H1 (cell line): ENCODE data around the gene ASB1. TPM values are rescaled to one million over a fixed set of nuclear protein-coding genes. Genes with fewer than 3 reads are reported as not detected.

Experiments
- CTCF ChIA-PET: fragments of 300-600 bp; sonication (Branson Sonifier 250); formaldehyde crosslinking; loops from one replicate; lab custom pipeline; 2021; ENCODE audit not compliant: partially characterized antibody; lab: Charles Lee
- POLR2A ChIA-PET: fragments of 300-600 bp; sonication (Branson Sonifier 250); formaldehyde crosslinking; loops from one replicate; lab custom pipeline; 2021; ENCODE audit warnings: inconsistent platforms; ENCODE audit not compliant: partially characterized antibody; lab: Charles Lee
- DNase-seq, 2 experiments: peaks; one replicate each; pipeline versions ENCODE4 v3.0.0 to v3.0.0-alpha.2; 2010 to 2022; ENCODE audit warnings: low spot score in 2 of 2, low read depth in 1 of 2, mixed read lengths in 1 of 2
- FAIRE-seq: peaks from 2 replicates; lab custom pipeline; 2011; peaks lifted over from hg19 to GRCh38; lab: Jason Lieb, UNC
- H2AFZ ChIP-seq: 2 replicates; pipeline ENCODE4 v1.8.1; 2012; ENCODE audit warnings: low read length, inconsistent platforms
- H2AK5ac ChIP-seq: 2 replicates; pipeline ENCODE4 v1.6.1; 2013; ENCODE audit warnings: low read depth, low read length
- H2BK120ac ChIP-seq: replicated peaks from 2 replicates; pipeline ENCODE3; 2013; ENCODE audit warnings: low read depth, low read length, inconsistent platforms
- H2BK12ac ChIP-seq: 2 replicates; pipeline ENCODE4 v1.6.1; 2013; ENCODE audit warnings: low read depth, low read length
- H2BK15ac ChIP-seq: 2 replicates; pipeline ENCODE4 v1.6.1; 2013; ENCODE audit warnings: low read length
- H2BK20ac ChIP-seq: 2 replicates; pipeline ENCODE4 v1.6.1; 2013; ENCODE audit warnings: low read length
- H2BK5ac ChIP-seq: 2 replicates; pipeline ENCODE4 v1.6.1; 2013; ENCODE audit warnings: low read depth, low read length
- H3K14ac ChIP-seq: 2 replicates; pipeline ENCODE4 v1.6.1; 2013; ENCODE audit warnings: inconsistent platforms; ENCODE audit not compliant: insufficient read length
- H3K18ac ChIP-seq: 2 replicates; pipeline ENCODE4 v1.6.1; 2013; ENCODE audit warnings: low read length; ENCODE audit errors: extremely low read depth
- H3K23ac ChIP-seq: 2 replicates; pipeline ENCODE4 v1.6.1; 2013; ENCODE audit warnings: inconsistent platforms; ENCODE audit not compliant: insufficient read length
- H3K23me2 ChIP-seq: 2 replicates; pipeline ENCODE4 v1.6.1; 2013; ENCODE audit warnings: low read depth, low read length
- H3K27ac ChIP-seq: 2 replicates; pipeline ENCODE4 v1.6.1; 2011; ENCODE audit warnings: low read depth, low read length, inconsistent platforms
- H3K27me3 ChIP-seq, 4 experiments: replicated peaks in 1 of 4; 1 replicate in 1 of 4; 2 replicates in 3 of 4; pipeline versions ENCODE4 v1.6.1 to v1.8.1; 2011 to 2013; ENCODE audit warnings: low read length in 3 of 4, mild to moderate bottlenecking in 3 of 4, inconsistent platforms in 2 of 4, mixed read lengths in 2 of 4, moderate library complexity in 1 of 4; ENCODE audit not compliant: control insufficient read depth in 3 of 4, insufficient read depth in 3 of 4; ENCODE audit errors: extremely low read depth in 1 of 4
- H3K36me3 ChIP-seq, 4 experiments: 2 replicates each; pipeline versions ENCODE4 v1.6.1 to v1.8.1; 2011 to 2013; ENCODE audit warnings: mild to moderate bottlenecking in 4 of 4, low read length in 3 of 4, moderate library complexity in 2 of 4, control low read depth in 1 of 4, inconsistent platforms in 1 of 4; ENCODE audit not compliant: insufficient read depth in 4 of 4, control insufficient read depth in 2 of 4
- H3K4ac ChIP-seq: replicated peaks from 2 replicates; pipeline ENCODE3; 2013; ENCODE audit warnings: low read length, low read depth, mixed read lengths, inconsistent platforms; ENCODE audit not compliant: insufficient read length
- H3K4me1 ChIP-seq, 4 experiments: replicated peaks in 1 of 4; 1 replicate in 1 of 4; 2 replicates in 3 of 4; pipeline versions ENCODE4 v1.6.1 to v1.8.1; 2011 to 2013; ENCODE audit warnings: low read length in 3 of 4, inconsistent platforms in 2 of 4, mixed read lengths in 1 of 4; ENCODE audit not compliant: insufficient read depth in 4 of 4, control insufficient read depth in 3 of 4
- H3K4me2 ChIP-seq, 2 experiments: 2 replicates each; pipeline versions ENCODE4 v1.6.1 to v1.8.1; 2011 to 2013; ENCODE audit warnings: low read depth in 2 of 2, low read length in 2 of 2, control low read depth in 1 of 2, inconsistent platforms in 1 of 2, mild to moderate bottlenecking in 1 of 2; ENCODE audit not compliant: insufficient read depth in 1 of 2
- H3K4me3 ChIP-seq, 4 experiments: fragments of 200-600, 300-600 bp in 1 of 4; sonication (generic), shearing (Covaris generic), sonication (Bioruptor Twin) in 1 of 4; 2 replicates each; pipeline versions ENCODE4 v1.5.1 to v1.8.1; 2011 to 2016; ENCODE audit warnings: low read length in 4 of 4, low read depth in 3 of 4, control low read depth in 2 of 4, inconsistent platforms in 2 of 4, mild to moderate bottlenecking in 2 of 4, mixed read lengths in 1 of 4, moderate library complexity in 1 of 4; ENCODE audit not compliant: insufficient read depth in 2 of 4; ENCODE audit errors: extremely low read depth in 1 of 4
- H3K56ac ChIP-seq: replicated peaks from 2 replicates; pipeline ENCODE3; 2013; ENCODE audit warnings: low read depth, mild to moderate bottlenecking, mixed read lengths, low read length, inconsistent platforms; ENCODE audit not compliant: insufficient read length
- H3K79me1 ChIP-seq: 2 replicates; pipeline ENCODE4 v1.6.1; 2013; ENCODE audit warnings: low read depth, low read length, control low read depth
- H3K79me2 ChIP-seq, 2 experiments: 2 replicates each; pipeline versions ENCODE4 v1.6.1 to v1.8.1; 2012 to 2013; ENCODE audit warnings: low read length in 2 of 2, mild to moderate bottlenecking in 2 of 2, inconsistent platforms in 1 of 2; ENCODE audit not compliant: insufficient read depth in 2 of 2, control insufficient read depth in 1 of 2
- H3K9ac ChIP-seq, 4 experiments: replicated peaks in 1 of 4; 1 replicate in 1 of 4; 2 replicates in 3 of 4; pipeline versions ENCODE4 v1.6.1 to v1.8.1; 2011 to 2013; ENCODE audit warnings: low read depth in 3 of 4, low read length in 3 of 4, control low read depth in 2 of 4, mild to moderate bottlenecking in 2 of 4, moderate library complexity in 2 of 4, inconsistent platforms in 1 of 4; ENCODE audit errors: extremely low read depth in 1 of 4
- H3K9me3 ChIP-seq, 2 experiments: 2 replicates each; pipeline versions ENCODE4 v1.6.1 to v1.8.1; 2012 to 2013; ENCODE audit warnings: mild to moderate bottlenecking in 2 of 2, moderate library complexity in 2 of 2, control low read depth in 1 of 2, inconsistent platforms in 1 of 2, low read depth in 1 of 2, low read length in 1 of 2, mixed read lengths in 1 of 2; ENCODE audit not compliant: insufficient read depth in 2 of 2
- H4K20me1 ChIP-seq, 2 experiments: replicated peaks in 1 of 2; 2 replicates each; pipeline versions ENCODE3 to v1.8.1; 2011 to 2013; ENCODE audit warnings: inconsistent platforms in 2 of 2, low read length in 2 of 2, mild to moderate bottlenecking in 1 of 2; ENCODE audit not compliant: insufficient read depth in 2 of 2, control insufficient read depth in 1 of 2
- H4K5ac ChIP-seq: 2 replicates; pipeline ENCODE4 v1.6.1; 2013; ENCODE audit warnings: low read length, low read depth, mixed read lengths, inconsistent platforms; ENCODE audit not compliant: insufficient read length
- H4K8ac ChIP-seq: 2 replicates; pipeline ENCODE4 v1.8.0; 2013; ENCODE audit warnings: mild to moderate bottlenecking, moderate library complexity, low read length, inconsistent platforms; ENCODE audit not compliant: insufficient read depth; ENCODE audit errors: extremely low read depth
- H4K91ac ChIP-seq: replicated peaks from 2 replicates; pipeline ENCODE3; 2013; ENCODE audit warnings: low read length, mixed read lengths, inconsistent platforms; ENCODE audit not compliant: insufficient read length
- BRCA1 ChIP-seq: IDR thresholded peaks from 2 replicates; pipeline ENCODE4 v1.6.1; 2012; ENCODE audit warnings: low read depth, low read length, improper control_type of control experiment
- CHD1 ChIP-seq: IDR thresholded peaks from 2 replicates; pipeline ENCODE4 v1.6.1; 2012; ENCODE audit warnings: low read depth, low read length, improper control_type of control experiment
- CHD2 ChIP-seq: IDR thresholded peaks from 2 replicates; pipeline ENCODE4 v1.6.1; 2012; ENCODE audit warnings: low read length, improper control_type of control experiment
- EP300 ChIP-seq, 2 experiments: IDR thresholded peaks; 1 replicate in 1 of 2; 2 replicates in 1 of 2; pipeline ENCODE4 v1.6.1; 2011 to 2012; ENCODE audit warnings: low read depth in 2 of 2, low read length in 2 of 2, mild to moderate bottlenecking in 2 of 2, borderline replicate concordance in 1 of 2, inconsistent platforms in 1 of 2, moderate library complexity in 1 of 2
- FOSL1 ChIP-seq: IDR thresholded peaks from 2 replicates; pipeline ENCODE4 v1.6.1; 2011; ENCODE audit warnings: mild to moderate bottlenecking, low read depth, low read length, moderate library complexity; ENCODE audit not compliant: insufficient read depth
- JUN ChIP-seq: IDR thresholded peaks from 2 replicates; pipeline ENCODE4 v1.6.1; 2011; ENCODE audit warnings: low read depth, mild to moderate bottlenecking, improper control_type of control experiment, low read length
- JUND ChIP-seq: IDR thresholded peaks from 2 replicates; pipeline ENCODE4 v1.6.1; 2011; ENCODE audit warnings: mild to moderate bottlenecking, improper control_type of control experiment, low read length
- MAFK ChIP-seq: IDR thresholded peaks from 2 replicates; pipeline ENCODE4 v1.6.1; 2012; ENCODE audit warnings: low read depth, mild to moderate bottlenecking, improper control_type of control experiment, low read length
- MAX ChIP-seq: IDR thresholded peaks from 2 replicates; pipeline ENCODE4 v1.6.1; 2012; ENCODE audit warnings: inconsistent platforms
- RNF2 ChIP-seq: fragments of 200-900, 300-1000 bp; sonication (generic); IDR thresholded peaks from 2 replicates; pipeline ENCODE4 v1.7.1; 2016; ENCODE audit warnings: borderline replicate concordance, low read depth, mild to moderate bottlenecking, antibody characterized with exemption, low read length; ENCODE audit not compliant: poor library complexity, severe bottlenecking; ENCODE audit errors: missing control alignments
- SRF ChIP-seq: IDR thresholded peaks from 2 replicates; pipeline ENCODE4 v1.6.1; 2011; ENCODE audit warnings: mild to moderate bottlenecking, low read depth, low read length, moderate library complexity
- TAF1 ChIP-seq: IDR thresholded peaks from 2 replicates; pipeline ENCODE4 v1.6.1; 2011; ENCODE audit warnings: mild to moderate bottlenecking, low read depth, low read length
- TCF12 ChIP-seq: IDR thresholded peaks from 2 replicates; pipeline ENCODE4 v1.6.1; 2011; ENCODE audit warnings: low read depth, mild to moderate bottlenecking, low read length
- YY1 ChIP-seq: IDR thresholded peaks from 2 replicates; pipeline ENCODE4 v1.6.1; 2011; ENCODE audit warnings: low read depth, mild to moderate bottlenecking, low read length
- whole genome bisulfite sequencing, 2 experiments: shearing (Covaris generic) in 1 of 2; methylation state at CpG; one replicate each; pipeline versions ENCODE4 v1.1.6 to v1.1.7; 2013 to 2015; ENCODE audit warnings: low lambda C conversion rate in 2 of 2, mixed read lengths in 2 of 2, inconsistent platforms in 1 of 2, low coverage in 1 of 2, missing lambda C conversion rate in 1 of 2; ENCODE audit not compliant: insufficient replicate concordance in 2 of 2, insufficient coverage in 1 of 2, insufficient read length in 1 of 2; ENCODE audit errors: extremely low coverage in 1 of 2, missing lambda C conversion rate in 1 of 2; 5-methylcytosine and 5-hydroxymethylcytosine counted together
- polyA plus RNA-seq, 7 experiments: library from polyadenylated mRNA; depleted of rRNA in 3 of 7; stranded (reverse) in 5 of 7; unstranded in 2 of 7; fragments of >200 nt in 5 of 7; fragments of 200-250 nt in 2 of 7; gene quantifications; 1 replicate in 5 of 7; 2 replicates in 1 of 7; 4 replicates in 1 of 7; pipeline versions ENCODE4 v1.2.1 to v1.2.3, GENCODE V29; 2011 to 2013; ENCODE audit warnings: missing spikeins in 2 of 7, mixed read lengths in 2 of 7
- total RNA-seq: library from RNA; stranded (reverse); fragmentation: NEBNext Ultra II Directional; extraction: Animal tissue kit (Norgen Biotek cat#: 25700); gene quantifications from 2 replicates; pipeline ENCODE4 v1.2.1, GENCODE V29; 2021

The ASB1 gene
- total and polyA plus RNA-seq, 2 of the 8 experiments (the other 6 are each of a cell fraction or from before 2014, with no cell fraction given): 24.1 to 36.0 TPM

GRCh38 chr2:238428866-238429265 is 2.1 kb downstream of the ASB1 start:
- Histone ChIP-seq H3K23me2 (peaks cover 11% of the 10 kb centered on the region), H3K27ac (no peak overlapping the region), H4K20me1 (peaks cover 3 to 8% of the 10 kb centered on the region in 2 experiments), H3K36me3 (peaks cover 3 to 11% (median 6%) of the 10 kb centered on the region in 4 experiments; a peak in 7 of 8 replicates), H4K5ac (no peak overlapping the region), H2AFZ (no peak overlapping the region), H4K91ac (no peak overlapping the region), H2BK15ac (no peak overlapping the region), H3K79me1 (peaks cover 17% of the 10 kb centered on the region), H3K14ac (no peak overlapping the region), H3K18ac (no peak overlapping the region), H2BK5ac (no peak overlapping the region), H3K4me3 (no peak overlapping the region), H2AK5ac (no peak overlapping the region), H3K4me2 (no peak overlapping the region), H3K23ac (no peak overlapping the region), H2BK12ac (no peak overlapping the region), H3K9me3 (no peaks in the 10 kb centered on the region), H3K27me3 (no peaks in the 10 kb centered on the region), H2BK120ac (no peak overlapping the region), H3K4ac (no peak overlapping the region), H3K56ac (no peak overlapping the region), H3K4me1 (peaks cover 0 to 10% (median 6%) of the 10 kb centered on the region in 4 experiments; a peak in 4 of 7 replicates), H3K9ac (no peak overlapping the region), H2BK20ac (no peak overlapping the region), H4K8ac (no peak overlapping the region), H3K79me2 (peaks cover 19 to 65% of the 10 kb centered on the region in 2 experiments)
- FAIRE-seq (no peak), DNase-seq (no peak)
- WGBS, 2 experiments: 95% methylated on average over 8 of the region's 8 CpGs; no CpG with 5 or more reads in 1 of the 2 experiments
- CTCF ChIA-PET: interaction anchor here (0.5 to 1.0 kb wide), 3 partner anchors 9 to 143 kb away, joined by 3 read pairs; no protein-coding TSS in a partner anchor
- POLR2A ChIA-PET: interaction anchor here (0.5 to 1.7 kb wide), 3 partner anchors 14 to 91 kb away, joined by 3 to 10 read pairs (median 4); no protein-coding TSS in a partner anchor
- TF ChIP-seq BRCA1: no peak
- TF ChIP-seq FOSL1: no peak
- no peak for TF ChIP-seq TAF1
- TF ChIP-seq CHD2: no peak
- no peak for TF ChIP-seq MAX
- no peak for TF ChIP-seq EP300 (IDR thresholded peaks at IDR 0.05; ENCODE audit: borderline replicate concordance in 1 of 2, low read depth in 2 of 2, low read length in 2 of 2)
- TF ChIP-seq MAFK: no peak
- TF ChIP-seq YY1: no peak
- TF ChIP-seq JUN: no peak
- TF ChIP-seq TCF12: no peak
- TF ChIP-seq JUND: no peak
- no peak for TF ChIP-seq SRF
- no peak for TF ChIP-seq CHD1
- TF ChIP-seq RNF2: no peak
